Measurements from ENCODE around the gene CHCT1. TPM values are rescaled to one million over a fixed set of nuclear protein-coding genes. Genes with fewer than 3 reads are reported as not detected.

CHCT1 gene
- total and polyA plus RNA-seq, 2 of the 8 experiments (the other 6 are each of a cell fraction or from before 2014, with no cell fraction given): 0.06 TPM; not detected in 1

- TF ChIP-seq CTCF (IDR thresholded peaks at IDR 0.05; ENCODE audit: control extremely low read depth in 1 of 3, insufficient read depth in 1 of 3, low read depth in 1 of 3, low read length in 3 of 3) (no peak), EP300 (IDR thresholded peaks at IDR 0.05; ENCODE audit: borderline replicate concordance in 1 of 2, low read depth in 2 of 2, low read length in 2 of 2) (no peak), RBBP5 (IDR thresholded peaks at IDR 0.05; ENCODE audit: borderline replicate concordance, low read depth, low read length) (no peak), EGR1 (IDR thresholded peaks at IDR 0.05; ENCODE audit: borderline replicate concordance, low read depth, low read length) (no peak), SP2 (IDR thresholded peaks at IDR 0.05; ENCODE audit: low read length) (no peak), TAF7 (optimal IDR thresholded peaks at IDR 0.05; ENCODE audit: borderline replicate concordance, low read depth, low read length) (no peak), HDAC6 (IDR thresholded peaks at IDR 0.05; ENCODE audit: low read depth, low read length) (no peak), POLR2A (IDR thresholded peaks at IDR 0.05; ENCODE audit: control extremely low read depth in 1 of 2, low read depth in 2 of 2, low read length in 2 of 2) (no peak), POLR2AphosphoS5 (IDR thresholded peaks at IDR 0.05; ENCODE audit: low read depth, low read length) (no peak)
Observed at GRCh38 chr17:60415146-60415545, 7.1 kb upstream of the CHCT1 start (continued).

Measured in H1 (cell line).